ENCODE data around the gene PTPRA. TPM values are rescaled to one million over a fixed set of nuclear protein-coding genes. Genes with fewer than 3 reads are reported as not detected.

PTPRA gene
- total RNA-seq, 2 experiments from 2014 or later, result 33.3 to 47.2 TPM

GRCh38 chr20:2875690-2876203, 2.5 kb downstream of the PTPRA start:
- Histone ChIP-seq H3K36me3 (ENCODE audit: insufficient read depth, low read length) (peaks cover 31% of the 10 kb centered on the region), H3K79me2 (ENCODE audit: insufficient read depth, low read depth, low read length) (peaks cover 66% of the 10 kb centered on the region), H3K9me2 (ENCODE audit: insufficient read depth, low read length) (no peaks in the 10 kb centered on the region), H4K20me1 (ENCODE audit: insufficient read depth, low read length) (peaks cover 17% of the 10 kb centered on the region; the same call in 1 of the 2 replicates), H3K27ac (ENCODE audit: low read depth, low read length, poor library complexity, severe bottlenecking) (no peak overlapping the region), H3K9me3 (ENCODE audit: low read length) (no peaks in the 10 kb centered on the region), H3K4me1 (ENCODE audit: insufficient read depth, low read length, poor library complexity, severe bottlenecking) (peaks cover 33% of the 10 kb centered on the region), H2AFZ (ENCODE audit: low read length) (no peak overlapping the region), H3K4me3 (ENCODE audit: low read depth, low read length, poor library complexity, severe bottlenecking) (no peak overlapping the region), H3K4me2 (ENCODE audit: low read length) (peak overlapping the region; percentile 91)
- DNase-seq (ENCODE audit: low spot score), result no peak
- intact Hi-C loops (cut with micrococcal nuclease; ENCODE audit: unreplicated experiment), result no loop called here
- BruUV-seq (replicated peaks), result no TSS peak
- CTCF ChIA-PET (ENCODE audit: unreplicated experiment), result no interaction called here
- POLR2A ChIA-PET, result interaction anchor here (1.0 to 1.4 kb wide), 2 partner anchors 13 to 21 kb away, joined by 3 to 4 read pairs; no protein-coding TSS in a partner anchor
- no peak for TF ChIP-seq CTCF (conservative IDR thresholded peaks at IDR 0.05; ENCODE audit: low read length)
- no peak for TF ChIP-seq EZH2phosphoT487 (IDR thresholded peaks at IDR 0.05; ENCODE audit: borderline replicate concordance, low read depth, low read length)

- Histone ChIP-seq H3K4me2 (ENCODE audit: low read length) (no peak overlapping the region), H3K4me3 (ENCODE audit: low read depth, low read length, poor library complexity, severe bottlenecking) (no peak overlapping the region), H4K20me1 (ENCODE audit: insufficient read depth, low read length) (peaks cover 17% of the 10 kb centered on the region; the same call in 1 of the 2 replicates), H3K9me2 (ENCODE audit: insufficient read depth, low read length) (no peaks in the 10 kb centered on the region), H3K9me3 (ENCODE audit: low read length) (no peaks in the 10 kb centered on the region), H2AFZ (ENCODE audit: low read length) (no peak overlapping the region), H3K79me2 (ENCODE audit: insufficient read depth, low read depth, low read length) (peaks cover 82% of the 10 kb centered on the region), H3K27ac (ENCODE audit: low read depth, low read length, poor library complexity, severe bottlenecking) (no peak overlapping the region), H3K4me1 (ENCODE audit: insufficient read depth, low read length, poor library complexity, severe bottlenecking) (peaks cover 26% of the 10 kb centered on the region), H3K36me3 (ENCODE audit: insufficient read depth, low read length) (peaks cover 40% of the 10 kb centered on the region)
- POLR2A ChIA-PET, result interaction anchor here (1.0 kb wide), 1 partner anchor 11 kb away, joined by 4 read pairs; no protein-coding TSS in a partner anchor
- CTCF ChIA-PET (ENCODE audit: unreplicated experiment), result no interaction called here
- no TSS peak for BruUV-seq (replicated peaks)
- intact Hi-C loops (cut with micrococcal nuclease; ENCODE audit: unreplicated experiment), result no loop called here
- no peak for DNase-seq (ENCODE audit: low spot score)
- no peak for TF ChIP-seq CTCF (conservative IDR thresholded peaks at IDR 0.05; ENCODE audit: low read length)
- no peak for TF ChIP-seq EZH2phosphoT487 (IDR thresholded peaks at IDR 0.05; ENCODE audit: borderline replicate concordance, low read depth, low read length)
Measured at GRCh38 chr20:2878515-2878914, 5.2 kb downstream of the PTPRA start.

- no TSS peak for BruUV-seq (replicated peaks)
- CTCF ChIA-PET (ENCODE audit: unreplicated experiment), result no interaction called here
- Histone ChIP-seq H3K4me3 (ENCODE audit: low read depth, low read length, poor library complexity, severe bottlenecking) (no peak overlapping the region), H3K79me2 (ENCODE audit: insufficient read depth, low read depth, low read length) (peaks cover 83% of the 10 kb centered on the region), H3K4me1 (ENCODE audit: insufficient read depth, low read length, poor library complexity, severe bottlenecking) (peaks cover 31% of the 10 kb centered on the region), H3K9me2 (ENCODE audit: insufficient read depth, low read length) (no peaks in the 10 kb centered on the region), H3K36me3 (ENCODE audit: insufficient read depth, low read length) (peaks cover 45% of the 10 kb centered on the region), H4K20me1 (ENCODE audit: insufficient read depth, low read length) (peaks cover 20% of the 10 kb centered on the region; the same call in 1 of the 2 replicates), H3K27ac (ENCODE audit: low read depth, low read length, poor library complexity, severe bottlenecking) (no peak overlapping the region), H3K4me2 (ENCODE audit: low read length) (no peak overlapping the region), H3K9me3 (ENCODE audit: low read length) (no peaks in the 10 kb centered on the region), H2AFZ (ENCODE audit: low read length) (no peak overlapping the region)
- TF ChIP-seq EZH2phosphoT487 (IDR thresholded peaks at IDR 0.05; ENCODE audit: borderline replicate concordance, low read depth, low read length) (no peak), CTCF (conservative IDR thresholded peaks at IDR 0.05; ENCODE audit: low read length) (no peak)
- POLR2A ChIA-PET, result interaction anchor here (0.6 to 1.0 kb wide), 2 partner anchors 10 to 29 kb away, joined by 4 read pairs; no protein-coding TSS in a partner anchor
- intact Hi-C loops (cut with micrococcal nuclease; ENCODE audit: unreplicated experiment), result no loop called here
- DNase-seq (ENCODE audit: low spot score), result no peak
Measured at GRCh38 chr20:2879146-2879545, 5.9 kb downstream of the PTPRA start.
